HEK293 (cell line): Measurements from ENCODE around the gene RBPJ.

Experiments
- ZNF23 ChIP-seq: fragments of 450-650 bp; formaldehyde crosslinking; IDR thresholded peaks from 2 replicates; pipeline ENCODE4 v1.5.1; 2016; ENCODE audit warnings: missing biosample characterization, missing genetic modification characterization, borderline replicate concordance
- ZNF24 ChIP-seq: fragments of 450-650 bp; formaldehyde crosslinking; IDR thresholded peaks from 2 replicates; pipeline ENCODE4 v1.5.1; 2016; ENCODE audit warnings: missing biosample characterization, missing genetic modification characterization
- ZNF416 ChIP-seq: fragments of 450-650 bp; formaldehyde crosslinking; IDR thresholded peaks from 2 replicates; pipeline ENCODE4 v1.5.1; 2016; ENCODE audit warnings: missing biosample characterization, missing genetic modification characterization
- ZNF792 ChIP-seq: fragments of 450-650 bp; formaldehyde crosslinking; IDR thresholded peaks from 2 replicates; pipeline ENCODE4 v1.5.1; 2016; ENCODE audit warnings: missing biosample characterization, missing genetic modification characterization
- TF ChIP-seq, protein P1 (sequence below): fragments of 450-650 bp; formaldehyde crosslinking; IDR thresholded peaks from 2 replicates; pipeline ENCODE4 v1.5.1; 2016; ENCODE audit warnings: missing biosample characterization, missing genetic modification characterization
- TF ChIP-seq, protein P2 (sequence below): fragments of 450-650 bp; formaldehyde crosslinking; IDR thresholded peaks from 2 replicates; pipeline ENCODE4 v1.5.1; 2016; ENCODE audit warnings: missing biosample characterization, missing genetic modification characterization
- TF ChIP-seq, protein P3 (sequence below): fragments of 450-650 bp; formaldehyde crosslinking; IDR thresholded peaks from 2 replicates; pipeline ENCODE4 v1.5.1; 2016; ENCODE audit warnings: missing biosample characterization, missing genetic modification characterization

DNA sequence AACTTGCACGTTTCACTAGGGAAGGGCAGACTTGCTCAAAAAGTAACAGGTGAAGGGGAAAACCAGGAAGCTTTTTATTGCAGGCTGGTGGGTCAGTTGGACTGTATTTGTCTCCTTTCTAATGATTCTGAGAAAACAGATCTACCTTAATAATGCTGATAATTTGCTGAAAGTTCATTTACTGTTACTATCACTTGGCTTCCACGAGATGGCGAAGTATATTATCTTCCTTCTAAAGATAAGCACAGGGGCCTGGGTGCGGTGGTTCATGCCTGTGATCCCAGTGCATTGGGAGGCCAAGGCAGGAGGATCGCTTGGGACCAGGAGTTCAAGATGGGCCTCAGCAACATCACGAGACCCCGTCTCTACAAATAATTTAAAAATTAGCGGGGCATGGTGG is 153.1 kb downstream of the RBPJ start:
- TF ChIP-seq ZNF416 (tag by site-specific recombination) (no peak), ZNF24 (tag by site-specific recombination) (no peak), ZNF792 (tag by site-specific recombination) (no peak), ZNF23 (tag by site-specific recombination) (no peak)
- TF ChIP-seq, protein P1, sequence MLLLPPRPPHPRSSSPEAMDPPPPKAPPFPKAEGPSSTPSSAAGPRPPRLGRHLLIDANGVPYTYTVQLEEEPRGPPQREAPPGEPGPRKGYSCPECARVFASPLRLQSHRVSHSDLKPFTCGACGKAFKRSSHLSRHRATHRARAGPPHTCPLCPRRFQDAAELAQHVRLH: no peak
- TF ChIP-seq, protein P2, sequence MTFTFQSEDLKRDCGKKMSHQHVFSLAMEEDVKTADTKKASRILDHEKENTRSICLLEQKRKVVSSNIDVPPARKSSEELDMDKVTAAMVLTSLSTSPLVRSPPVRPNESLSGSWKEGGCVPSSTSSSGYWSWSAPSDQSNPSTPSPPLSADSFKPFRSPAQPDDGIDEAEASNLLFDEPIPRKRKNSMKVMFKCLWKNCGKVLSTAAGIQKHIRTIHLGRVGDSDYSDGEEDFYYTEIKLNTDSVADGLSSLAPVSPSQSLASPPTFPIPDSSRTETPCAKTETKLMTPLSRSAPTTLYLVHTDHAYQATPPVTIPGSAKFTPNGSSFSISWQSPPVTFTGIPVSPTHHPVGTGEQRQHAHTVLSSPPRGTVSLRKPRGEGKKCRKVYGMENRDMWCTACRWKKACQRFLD: no peak
- TF ChIP-seq, protein P3, sequence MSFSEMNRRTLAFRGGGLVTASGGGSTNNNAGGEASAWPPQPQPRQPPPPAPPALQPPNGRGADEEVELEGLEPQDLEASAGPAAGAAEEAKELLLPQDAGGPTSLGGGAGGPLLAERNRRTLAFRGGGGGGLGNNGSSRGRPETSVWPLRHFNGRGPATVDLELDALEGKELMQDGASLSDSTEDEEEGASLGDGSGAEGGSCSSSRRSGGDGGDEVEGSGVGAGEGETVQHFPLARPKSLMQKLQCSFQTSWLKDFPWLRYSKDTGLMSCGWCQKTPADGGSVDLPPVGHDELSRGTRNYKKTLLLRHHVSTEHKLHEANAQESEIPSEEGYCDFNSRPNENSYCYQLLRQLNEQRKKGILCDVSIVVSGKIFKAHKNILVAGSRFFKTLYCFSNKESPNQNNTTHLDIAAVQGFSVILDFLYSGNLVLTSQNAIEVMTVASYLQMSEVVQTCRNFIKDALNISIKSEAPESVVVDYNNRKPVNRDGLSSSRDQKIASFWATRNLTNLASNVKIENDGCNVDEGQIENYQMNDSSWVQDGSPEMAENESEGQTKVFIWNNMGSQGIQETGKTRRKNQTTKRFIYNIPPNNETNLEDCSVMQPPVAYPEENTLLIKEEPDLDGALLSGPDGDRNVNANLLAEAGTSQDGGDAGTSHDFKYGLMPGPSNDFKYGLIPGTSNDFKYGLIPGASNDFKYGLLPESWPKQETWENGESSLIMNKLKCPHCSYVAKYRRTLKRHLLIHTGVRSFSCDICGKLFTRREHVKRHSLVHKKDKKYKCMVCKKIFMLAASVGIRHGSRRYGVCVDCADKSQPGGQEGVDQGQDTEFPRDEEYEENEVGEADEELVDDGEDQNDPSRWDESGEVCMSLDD (tag by site-specific recombination): no peak
